ENCODE results near the gene GRIK4.

GRIK4 gene

GRCh38 chr11:120909676-120910416, 398.3 kb downstream of the GRIK4 start:
- no peak for DNase-seq (ENCODE audit: low read depth in 2 of 2)

DNA sequence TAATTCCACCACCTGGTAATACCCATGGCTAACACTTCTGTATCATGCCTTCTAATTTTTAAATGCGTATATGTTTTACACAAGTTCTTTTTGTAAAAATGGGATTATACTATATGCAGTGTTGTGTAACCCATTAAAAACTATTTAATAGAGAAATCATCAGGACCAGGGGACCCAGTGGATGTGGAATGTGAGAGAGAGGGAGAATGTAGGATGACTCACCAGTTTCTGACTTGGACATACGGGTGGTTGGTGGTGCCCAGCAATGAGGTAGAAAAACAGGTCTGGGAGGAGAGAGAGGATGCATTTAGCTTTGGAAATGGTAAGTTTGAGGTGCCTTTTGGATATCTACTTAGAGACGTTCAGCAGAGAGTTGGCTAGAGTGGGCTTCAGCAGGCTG, 400.4 kb downstream of the GRIK4 start:
- DNase-seq (ENCODE audit: low read depth in 2 of 2) = no peak

- no peak for DNase-seq (ENCODE audit: low read depth in 2 of 2)
Observed at GRCh38 chr11:120912504-120912903, 401.0 kb downstream of the GRIK4 start.

GRCh38 chr11:120912915-120913314, 401.4 kb downstream of the GRIK4 start:
- DNase-seq (ENCODE audit: low read depth in 2 of 2) = no peak

- DNase-seq (ENCODE audit: low read depth in 2 of 2) = no peak
Observed at GRCh38 chr11:120914021-120914420, 402.5 kb downstream of the GRIK4 start.

- no peak for DNase-seq (ENCODE audit: low read depth in 2 of 2)
Observed at GRCh38 chr11:120914601-120915000, 403.1 kb downstream of the GRIK4 start.

DNA sequence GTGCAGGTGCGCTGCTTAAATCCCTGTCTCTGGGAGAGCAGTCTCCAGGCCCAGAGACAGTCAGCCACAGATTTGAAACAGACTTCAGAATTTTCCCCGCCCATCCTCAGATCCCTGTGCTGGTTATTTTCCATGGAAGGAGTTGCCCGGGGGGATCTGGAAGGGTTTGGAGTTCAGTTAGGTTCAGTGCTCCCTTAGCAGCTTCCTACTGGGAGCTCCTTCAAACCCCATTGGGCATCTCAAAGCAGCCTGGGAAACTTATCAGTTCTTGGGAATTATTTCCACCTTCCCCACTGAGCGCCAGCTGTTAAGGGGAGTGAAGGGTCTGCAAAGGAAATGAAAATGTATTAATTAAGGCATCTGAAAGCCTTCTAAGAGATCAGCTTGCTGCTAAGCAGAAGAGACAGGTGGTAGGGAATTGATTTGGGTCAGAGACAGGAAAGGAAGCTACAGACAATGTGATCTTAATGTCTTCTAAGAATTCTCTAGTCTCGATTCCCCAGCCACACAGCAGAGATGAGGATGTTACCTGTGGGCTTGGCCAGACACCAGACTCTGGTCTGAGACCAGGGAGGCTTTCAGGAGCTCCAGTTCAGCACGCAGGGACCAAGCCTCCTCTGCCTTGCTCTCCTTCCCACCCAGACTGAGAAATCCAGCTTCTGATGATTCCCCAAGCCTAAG, 406.2 kb downstream of the GRIK4 start:
- DNase-seq (ENCODE audit: low read depth in 2 of 2) = no peak

DNA sequence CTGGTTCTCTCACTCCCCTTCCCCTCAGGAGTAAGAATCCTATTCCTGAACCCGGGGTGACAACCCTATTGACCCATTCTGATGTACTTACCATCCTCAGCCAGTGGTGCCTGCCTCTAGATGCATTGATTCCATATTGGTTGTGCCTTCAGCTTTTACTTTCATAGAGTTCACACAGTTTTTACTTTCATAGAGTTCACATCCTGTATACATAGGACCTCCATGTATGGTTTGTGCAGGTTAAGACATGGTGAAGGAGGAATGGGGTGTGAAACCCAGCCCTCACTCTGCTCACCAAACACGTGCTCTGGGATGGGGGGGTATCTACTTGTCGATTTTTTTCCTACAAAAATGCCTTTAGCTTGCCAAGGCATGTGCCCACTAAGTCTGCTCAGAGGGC, 406.7 kb downstream of the GRIK4 start:
- no peak for DNase-seq (ENCODE audit: low read depth in 2 of 2)

- no peak for DNase-seq (ENCODE audit: low read depth in 2 of 2)
Observed at GRCh38 chr11:120919045-120919444, 407.5 kb downstream of the GRIK4 start.

- DNase-seq (ENCODE audit: low read depth in 2 of 2) = no peak
Observed at GRCh38 chr11:120919566-120919965, 408.0 kb downstream of the GRIK4 start.

GRCh38 chr11:120923866-120924508, 412.4 kb downstream of the GRIK4 start:
- DNase-seq (ENCODE audit: low read depth in 2 of 2) = no peak

- no peak for DNase-seq (ENCODE audit: low read depth in 2 of 2)
Observed at GRCh38 chr11:120925944-120926343, 414.4 kb downstream of the GRIK4 start.

DNA sequence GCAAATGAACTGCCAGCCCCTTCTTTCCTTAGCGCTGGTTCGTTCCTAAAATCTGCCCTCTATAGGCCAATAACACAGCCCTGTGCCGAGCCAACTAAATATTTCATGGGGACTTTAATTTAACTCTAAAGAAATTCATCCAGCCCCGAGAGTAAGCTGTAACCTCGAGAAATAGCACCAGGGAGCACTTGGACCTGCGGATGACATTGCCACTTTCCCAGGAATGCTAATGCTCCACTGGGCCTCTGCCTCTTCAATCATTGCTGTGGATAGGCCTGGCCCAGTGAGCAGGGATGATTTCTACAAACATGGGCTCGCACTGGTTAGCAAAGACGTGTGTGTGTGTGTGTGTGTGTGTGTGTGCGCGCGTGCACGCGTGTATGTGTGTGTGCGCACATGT, 417.1 kb downstream of the GRIK4 start:
- no peak for DNase-seq (ENCODE audit: low read depth in 2 of 2)

GRCh38 chr11:120929090-120929489, 417.5 kb downstream of the GRIK4 start:
- no peak for DNase-seq (ENCODE audit: low read depth in 2 of 2)

GRCh38 chr11:120929664-120930154, 418.2 kb downstream of the GRIK4 start:
- peak in 1 of 2 donors; percentile 5 for DNase-seq (ENCODE audit: low read depth in 2 of 2)

DNA sequence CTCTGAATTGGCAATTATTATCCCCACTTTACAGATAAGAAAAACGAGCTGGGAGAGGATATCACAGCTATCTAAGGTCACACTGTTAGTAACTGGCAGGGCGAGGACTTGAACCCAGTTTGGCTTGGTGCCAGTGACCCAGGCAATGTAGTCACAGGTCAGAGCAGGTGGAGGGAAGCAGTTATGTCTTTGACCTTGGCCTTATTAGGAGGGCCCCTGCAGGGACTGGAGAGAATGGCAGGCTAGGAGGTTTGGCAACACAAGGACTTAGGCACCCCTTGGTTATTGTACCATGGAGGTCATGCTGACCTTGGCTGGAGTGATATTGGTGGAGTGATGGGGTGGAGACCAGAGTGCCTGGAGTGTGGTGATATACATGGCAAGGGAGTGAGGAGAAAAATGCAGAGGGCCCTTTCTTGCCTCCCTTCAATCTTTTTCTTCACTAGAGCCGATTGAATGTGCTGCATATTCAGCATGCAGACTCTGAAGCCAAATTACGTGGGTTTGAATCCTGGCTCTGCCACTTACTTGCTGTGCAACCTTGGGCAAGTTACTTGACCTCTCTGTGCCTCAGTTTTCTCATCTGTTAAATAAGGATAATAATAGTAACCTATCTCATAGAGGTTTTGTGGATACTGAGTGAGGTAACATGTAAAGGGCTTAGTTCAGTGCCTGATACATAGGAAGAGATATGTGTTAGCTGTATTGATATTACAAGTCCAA, 419.7 kb downstream of the GRIK4 start:
- no peak for DNase-seq (ENCODE audit: low read depth in 2 of 2)

GRCh38 chr11:120932305-120932915, 420.9 kb downstream of the GRIK4 start:
- DNase-seq (ENCODE audit: low read depth in 2 of 2) = no peak

DNA sequence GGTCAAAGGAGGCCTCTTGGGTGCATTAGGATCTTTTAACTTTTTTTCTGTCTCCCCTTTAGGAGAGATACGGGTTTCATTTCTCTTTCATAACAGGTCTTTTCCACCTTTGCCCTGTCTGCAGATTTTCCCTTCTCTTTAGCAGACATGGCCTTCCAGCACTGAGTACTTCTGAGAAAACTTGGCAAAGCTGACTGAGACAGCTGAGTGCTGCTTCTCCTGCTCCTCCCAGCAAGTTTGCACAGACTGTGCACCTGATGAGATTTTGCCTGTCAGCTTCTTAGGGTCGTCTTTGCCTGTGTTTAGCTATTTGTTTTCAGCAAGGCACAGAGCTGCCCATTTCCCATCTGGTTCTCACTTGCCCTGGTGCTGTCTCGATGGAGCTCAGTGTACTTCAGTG, 424.8 kb downstream of the GRIK4 start:
- no peak for DNase-seq (ENCODE audit: low read depth in 2 of 2)

GRCh38 chr11:120937501-120937900, 426.0 kb downstream of the GRIK4 start:
- no peak for DNase-seq (ENCODE audit: low read depth in 2 of 2)

- no peak for DNase-seq (ENCODE audit: low read depth in 2 of 2)
Observed at GRCh38 chr11:120938260-120938659, 426.7 kb downstream of the GRIK4 start.

DNA sequence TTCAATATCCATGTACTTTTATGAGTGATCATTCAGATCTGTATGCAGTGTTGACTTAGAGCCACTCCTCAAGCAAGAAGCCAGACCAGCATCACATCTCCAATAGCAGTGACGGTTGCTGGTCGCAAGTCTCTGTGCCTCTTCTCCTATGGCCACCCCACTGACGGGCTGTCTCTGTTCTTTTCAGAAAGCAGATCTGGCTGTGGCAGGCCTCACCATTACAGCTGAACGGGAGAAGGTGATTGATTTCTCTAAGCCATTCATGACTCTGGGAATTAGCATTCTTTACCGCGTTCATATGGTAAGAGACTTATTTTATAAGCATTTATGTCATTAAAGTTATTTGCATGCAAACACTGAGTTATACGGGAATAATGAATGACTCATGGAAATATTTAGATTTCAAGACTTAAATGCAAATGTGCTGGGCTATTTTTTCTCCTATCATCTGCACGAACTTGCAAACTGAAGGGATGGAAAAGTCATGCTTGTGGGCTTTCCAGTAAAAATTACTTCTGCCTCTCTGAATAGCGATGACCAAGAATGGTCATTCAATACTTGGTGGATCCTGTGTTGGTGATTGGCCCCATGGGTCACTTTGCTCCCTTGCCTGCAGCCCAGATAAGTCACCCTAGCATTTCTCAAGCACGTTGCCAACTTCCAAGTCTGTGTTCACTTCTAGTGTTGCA, 428.8 kb downstream of the GRIK4 start:
- no peak for DNase-seq (ENCODE audit: low read depth in 2 of 2)

All from stimulated activated CD4-positive, alpha-beta T cell treated with anti-CD3 and anti-CD28 coated beads, Interleukin-1b, Interleukin-23, amount 100 ng/mL, for 1 hour (primary cell).